ENCODE measurements around the gene ANKS6.
A peak's percentile ranks its signal among the peaks of the same experiment; 100 is the strongest.

The ANKS6 gene

DNA sequence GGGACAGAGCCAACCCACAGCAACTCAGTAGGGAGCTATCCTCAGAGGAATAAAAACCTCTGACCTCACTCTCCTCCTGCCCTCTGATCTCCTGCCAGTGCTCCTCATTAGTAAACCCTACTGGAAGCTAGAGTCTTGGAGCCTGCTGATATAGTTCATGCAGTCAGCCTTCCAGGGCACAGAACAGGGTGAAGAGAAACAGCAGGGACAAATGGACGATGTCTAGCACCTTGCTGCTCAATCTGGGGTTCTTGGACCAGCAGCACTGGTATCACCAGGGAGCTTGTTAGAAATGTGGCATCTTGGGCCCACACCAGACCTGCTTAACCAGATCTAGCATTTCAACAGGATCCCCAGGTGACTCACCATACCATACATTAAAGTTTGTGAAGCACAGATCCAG lies 5.6 kb upstream of the ANKS6 start:
- peak; percentile 84 for DNase-seq
- Histone ChIP-seq H3K18ac (ENCODE audit: low read length) (no peak overlapping the region), H3K4me2 (ENCODE audit: low read length) (no peak overlapping the region), H3K56ac (ENCODE audit: low read length) (no peak overlapping the region), H2BK120ac (ENCODE audit: low read depth, low read length) (no peak overlapping the region), H3K4ac (ENCODE audit: low read depth, low read length) (no peak overlapping the region), H2BK5ac (ENCODE audit: low read length) (no peak overlapping the region), H3K79me2 (ENCODE audit: control insufficient read depth, insufficient read depth, low read length) (no peaks in the 10 kb centered on the region), H3K4me1 (ENCODE audit: control insufficient read depth, low read depth, low read length) (no peaks in the 10 kb centered on the region), H3K27me3 (ENCODE audit: insufficient read depth, low read length, poor library complexity) (no peaks in the 10 kb centered on the region), H3K27ac (ENCODE audit: low read depth, low read length) (no peak overlapping the region), H3K9ac (ENCODE audit: low read length) (no peak overlapping the region), H4K8ac (ENCODE audit: low read depth, low read length) (no peak overlapping the region), H4K5ac (ENCODE audit: low read length) (no peak overlapping the region), H2AK5ac (ENCODE audit: low read length) (no peak overlapping the region), H2BK15ac (replicated peaks; ENCODE audit: low read depth) (no peak overlapping the region), H3K36me3 (ENCODE audit: control insufficient read depth, insufficient read depth, low read length) (no peaks in the 10 kb centered on the region), H3K4me3 (ENCODE audit: low read length) (no peak overlapping the region), H3K23ac (ENCODE audit: low read length) (no peak overlapping the region), H3K79me1 (ENCODE audit: low read length) (no peaks in the 10 kb centered on the region)
- WGBS (ENCODE audit: extremely low coverage, insufficient coverage, low lambda C conversion rate) = no CpG with 5 or more reads among the region's 1 CpG

DNA sequence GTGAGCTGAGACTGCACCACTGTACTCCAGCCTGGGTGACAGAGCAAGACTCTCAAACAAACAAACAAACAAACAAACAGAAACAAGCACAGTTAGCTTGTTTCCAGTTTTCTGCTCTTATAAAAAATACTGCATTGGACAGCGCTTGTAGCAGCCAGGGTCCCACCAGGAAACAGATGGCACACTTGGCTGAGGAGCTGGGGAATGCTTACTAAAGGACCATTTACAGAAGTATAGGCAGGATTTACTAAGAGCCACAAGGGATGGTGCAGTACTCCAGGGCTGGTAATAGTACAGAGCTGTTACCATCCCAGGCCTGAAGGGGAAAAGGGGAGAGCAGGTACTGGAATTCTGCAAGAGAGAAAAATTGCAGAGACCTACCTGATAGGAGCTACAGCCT lies 5.2 kb upstream of the ANKS6 start:
- Histone ChIP-seq H2BK15ac (replicated peaks; ENCODE audit: low read depth) (no peak overlapping the region), H3K56ac (ENCODE audit: low read length) (no peak overlapping the region), H3K79me1 (ENCODE audit: low read length) (no peaks in the 10 kb centered on the region), H3K23ac (ENCODE audit: low read length) (no peak overlapping the region), H3K27ac (ENCODE audit: low read depth, low read length) (no peak overlapping the region), H3K27me3 (ENCODE audit: insufficient read depth, low read length, poor library complexity) (no peaks in the 10 kb centered on the region), H3K4ac (ENCODE audit: low read depth, low read length) (no peak overlapping the region), H2BK5ac (ENCODE audit: low read length) (no peak overlapping the region), H3K9ac (ENCODE audit: low read length) (no peak overlapping the region), H3K4me3 (ENCODE audit: low read length) (no peak overlapping the region), H3K18ac (ENCODE audit: low read length) (no peak overlapping the region), H3K4me2 (ENCODE audit: low read length) (no peak overlapping the region), H4K8ac (ENCODE audit: low read depth, low read length) (no peak overlapping the region), H3K79me2 (ENCODE audit: control insufficient read depth, insufficient read depth, low read length) (no peaks in the 10 kb centered on the region), H3K36me3 (ENCODE audit: control insufficient read depth, insufficient read depth, low read length) (no peaks in the 10 kb centered on the region), H4K5ac (ENCODE audit: low read length) (no peak overlapping the region), H2BK120ac (ENCODE audit: low read depth, low read length) (no peak overlapping the region), H3K4me1 (ENCODE audit: control insufficient read depth, low read depth, low read length) (no peaks in the 10 kb centered on the region), H2AK5ac (ENCODE audit: low read length) (no peak overlapping the region)
- WGBS (ENCODE audit: extremely low coverage, insufficient coverage, low lambda C conversion rate) = no CpG with 5 or more reads among the region's 1 CpG
- DNase-seq = no peak

DNA sequence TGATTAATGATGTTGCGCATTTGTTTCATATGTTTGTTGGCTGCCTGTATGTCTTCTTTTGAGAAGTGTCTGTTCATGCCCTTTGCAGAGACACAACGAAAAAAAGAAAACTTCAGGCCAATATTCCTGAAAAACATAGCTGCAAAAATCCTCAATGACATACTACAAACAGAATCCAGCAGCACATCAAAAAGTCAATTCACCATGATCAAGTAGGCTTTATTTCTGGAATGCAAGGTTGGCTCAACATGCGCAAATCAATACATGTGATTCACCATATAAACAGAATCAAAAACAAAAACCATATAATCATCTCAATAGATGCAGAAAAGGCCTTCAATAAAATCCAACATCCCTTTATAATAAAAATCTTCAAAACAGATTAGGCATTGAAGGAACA lies 1.9 kb upstream of the ANKS6 start:
- H3K9ac ChIP-seq (ENCODE audit: low read length) = no peak overlapping the region
- no peak overlapping the region for H2BK120ac ChIP-seq (ENCODE audit: low read depth, low read length)
- DNase-seq = no peak
- H3K4me1 ChIP-seq (ENCODE audit: control insufficient read depth, low read depth, low read length) = peaks cover 7% of the 10 kb centered on the region
- no peak overlapping the region for H3K4me3 ChIP-seq (ENCODE audit: low read length)
- no peak overlapping the region for H2AK5ac ChIP-seq (ENCODE audit: low read length)
- H3K4ac ChIP-seq (ENCODE audit: low read depth, low read length) = no peak overlapping the region
- H3K27ac ChIP-seq (ENCODE audit: low read depth, low read length) = no peak overlapping the region
- no peak overlapping the region for H3K4me2 ChIP-seq (ENCODE audit: low read length)
- H4K8ac ChIP-seq (ENCODE audit: low read depth, low read length) = no peak overlapping the region
- no peaks in the 10 kb centered on the region for H3K36me3 ChIP-seq (ENCODE audit: control insufficient read depth, insufficient read depth, low read length)
- H3K79me2 ChIP-seq (ENCODE audit: control insufficient read depth, insufficient read depth, low read length) = peaks cover 13% of the 10 kb centered on the region
- H3K79me1 ChIP-seq (ENCODE audit: low read length) = peaks cover 10% of the 10 kb centered on the region
- no peak overlapping the region for H3K18ac ChIP-seq (ENCODE audit: low read length)
- H3K56ac ChIP-seq (ENCODE audit: low read length) = no peak overlapping the region
- no peak overlapping the region for H3K23ac ChIP-seq (ENCODE audit: low read length)
- H2BK15ac ChIP-seq (replicated peaks; ENCODE audit: low read depth) = no peak overlapping the region
- no peak overlapping the region for H2BK5ac ChIP-seq (ENCODE audit: low read length)
- no peaks in the 10 kb centered on the region for H3K27me3 ChIP-seq (ENCODE audit: insufficient read depth, low read length, poor library complexity)
- no CpG with 5 or more reads among the region's 3 CpGs for WGBS (ENCODE audit: extremely low coverage, insufficient coverage, low lambda C conversion rate)
- H4K5ac ChIP-seq (ENCODE audit: low read length) = no peak overlapping the region

DNA sequence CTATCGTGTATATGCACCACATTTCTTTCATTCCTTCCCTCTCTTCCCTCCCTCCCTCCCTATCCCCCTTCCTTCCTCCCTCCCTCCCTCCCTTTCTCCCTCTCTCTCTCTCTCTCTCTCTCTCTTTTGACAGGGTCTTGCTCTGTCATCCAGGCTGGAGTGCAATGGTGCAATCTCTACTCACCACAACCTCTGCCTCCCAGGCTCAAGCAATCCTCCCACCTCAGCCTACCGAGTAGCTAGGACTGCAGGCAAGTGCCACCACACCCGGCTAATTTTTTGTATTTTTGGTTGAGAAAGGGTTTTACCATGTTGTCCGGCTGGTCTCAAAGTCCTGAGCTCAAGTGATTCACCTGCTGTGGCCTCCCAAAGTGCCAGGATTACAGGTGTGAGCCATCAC lies 1.1 kb upstream of the ANKS6 start:
- H3K79me2 ChIP-seq (ENCODE audit: control insufficient read depth, insufficient read depth, low read length) = peaks cover 13% of the 10 kb centered on the region
- no peak for DNase-seq
- H4K5ac ChIP-seq (ENCODE audit: low read length) = no peak overlapping the region
- no peak overlapping the region for H3K18ac ChIP-seq (ENCODE audit: low read length)
- no peak overlapping the region for H4K8ac ChIP-seq (ENCODE audit: low read depth, low read length)
- H3K56ac ChIP-seq (ENCODE audit: low read length) = no peak overlapping the region
- H3K4ac ChIP-seq (ENCODE audit: low read depth, low read length) = no peak overlapping the region
- no peak overlapping the region for H2BK5ac ChIP-seq (ENCODE audit: low read length)
- peaks cover 10% of the 10 kb centered on the region for H3K4me1 ChIP-seq (ENCODE audit: control insufficient read depth, low read depth, low read length)
- H3K27me3 ChIP-seq (ENCODE audit: insufficient read depth, low read length, poor library complexity) = no peaks in the 10 kb centered on the region
- H3K4me2 ChIP-seq (ENCODE audit: low read length) = no peak overlapping the region
- no peak overlapping the region for H2BK120ac ChIP-seq (ENCODE audit: low read depth, low read length)
- H3K23ac ChIP-seq (ENCODE audit: low read length) = no peak overlapping the region
- no peak overlapping the region for H2BK15ac ChIP-seq (replicated peaks; ENCODE audit: low read depth)
- no CpG with 5 or more reads among the region's 4 CpGs for WGBS (ENCODE audit: extremely low coverage, insufficient coverage, low lambda C conversion rate)
- H3K4me3 ChIP-seq (ENCODE audit: low read length) = no peak overlapping the region
- no peak overlapping the region for H2AK5ac ChIP-seq (ENCODE audit: low read length)
- no peak overlapping the region for H3K27ac ChIP-seq (ENCODE audit: low read depth, low read length)
- peaks cover 10% of the 10 kb centered on the region for H3K79me1 ChIP-seq (ENCODE audit: low read length)
- H3K36me3 ChIP-seq (ENCODE audit: control insufficient read depth, insufficient read depth, low read length) = no peaks in the 10 kb centered on the region
- H3K9ac ChIP-seq (ENCODE audit: low read length) = no peak overlapping the region

DNA sequence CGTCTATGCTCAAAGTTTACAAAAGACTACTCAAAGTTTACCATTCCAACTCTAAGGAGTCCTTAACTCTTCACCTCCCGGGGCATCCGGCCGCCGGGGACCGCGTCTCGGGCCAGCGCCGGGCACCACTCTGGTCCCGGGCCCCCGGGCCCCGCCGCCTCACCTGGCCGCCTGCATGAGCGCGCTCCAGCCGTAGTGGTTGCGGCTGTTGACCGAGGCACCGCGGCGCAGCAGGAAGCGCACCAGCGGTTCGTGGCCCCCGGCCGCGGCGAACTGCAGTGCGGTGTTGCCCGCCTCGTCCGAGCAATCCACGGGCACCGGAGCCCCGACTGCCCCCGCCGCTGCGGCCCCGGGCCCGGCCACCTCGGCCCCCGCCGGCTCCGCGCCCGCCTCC lies 388 bp downstream of the ANKS6 start:
- peak overlapping the region; percentile 45 for H3K4me3 ChIP-seq (ENCODE audit: low read length)
- H2BK5ac ChIP-seq (ENCODE audit: low read length) = no peak overlapping the region
- peak overlapping the region; percentile 10 for H3K23ac ChIP-seq (ENCODE audit: low read length)
- peaks cover 13% of the 10 kb centered on the region for H3K79me2 ChIP-seq (ENCODE audit: control insufficient read depth, insufficient read depth, low read length)
- H3K18ac ChIP-seq (ENCODE audit: low read length) = peak overlapping the region; percentile 96
- no peak overlapping the region for H2AK5ac ChIP-seq (ENCODE audit: low read length)
- peaks cover 17% of the 10 kb centered on the region for H3K4me1 ChIP-seq (ENCODE audit: control insufficient read depth, low read depth, low read length)
- peak overlapping the region; percentile 24 for H3K4me2 ChIP-seq (ENCODE audit: low read length)
- peak overlapping the region; percentile 27 for H2BK15ac ChIP-seq (replicated peaks; ENCODE audit: low read depth)
- H3K4ac ChIP-seq (ENCODE audit: low read depth, low read length) = peak overlapping the region; percentile 48
- H4K8ac ChIP-seq (ENCODE audit: low read depth, low read length) = no peak overlapping the region
- peak overlapping the region; percentile 74 for H3K9ac ChIP-seq (ENCODE audit: low read length)
- H3K27me3 ChIP-seq (ENCODE audit: insufficient read depth, low read length, poor library complexity) = no peaks in the 10 kb centered on the region
- no peak for DNase-seq
- no peak overlapping the region for H2BK120ac ChIP-seq (ENCODE audit: low read depth, low read length)
- WGBS (ENCODE audit: extremely low coverage, insufficient coverage, low lambda C conversion rate) = no CpG with 5 or more reads among the region's 48 CpGs
- no peak overlapping the region for H3K27ac ChIP-seq (ENCODE audit: low read depth, low read length)
- no peak overlapping the region for H4K5ac ChIP-seq (ENCODE audit: low read length)
- no peaks in the 10 kb centered on the region for H3K36me3 ChIP-seq (ENCODE audit: control insufficient read depth, insufficient read depth, low read length)
- peaks cover 14% of the 10 kb centered on the region for H3K79me1 ChIP-seq (ENCODE audit: low read length)
- peak overlapping the region; percentile 88 for H3K56ac ChIP-seq (ENCODE audit: low read length)

DNA sequence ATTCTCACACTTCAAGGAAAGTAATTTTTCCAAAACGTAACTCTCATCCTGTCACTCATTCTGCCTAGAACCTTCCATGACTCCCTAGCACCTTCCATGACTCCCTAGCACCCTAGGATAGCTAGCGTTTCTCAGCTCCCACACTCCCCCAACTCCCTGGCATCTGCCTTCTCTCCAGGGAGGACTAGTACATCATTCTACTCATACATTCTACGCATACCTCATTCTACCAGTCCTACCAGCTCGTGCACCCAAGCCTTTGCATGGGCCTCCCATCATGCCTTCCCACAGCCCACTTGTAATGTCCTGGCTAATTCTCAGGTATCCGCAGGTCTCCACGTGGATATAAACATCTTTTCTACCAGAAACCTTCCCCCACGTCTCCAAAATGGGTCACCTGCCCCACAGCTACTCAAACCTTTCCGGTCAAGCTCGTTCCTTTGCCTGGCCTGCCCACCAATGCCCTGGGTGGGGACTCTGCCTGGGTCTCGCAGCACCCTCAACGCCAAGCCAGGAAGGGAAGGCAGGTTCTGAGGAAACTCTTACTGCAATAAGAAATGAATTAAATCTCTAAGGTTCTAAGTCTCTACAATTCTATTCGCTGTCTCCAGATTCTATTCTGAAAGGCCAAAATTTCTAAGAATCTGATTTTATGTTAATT lies 930 bp downstream of the ANKS6 start:
- Histone ChIP-seq H2BK15ac (replicated peaks; ENCODE audit: low read depth) (no peak overlapping the region), H3K79me2 (ENCODE audit: control insufficient read depth, insufficient read depth, low read length) (peaks cover 15% of the 10 kb centered on the region), H3K56ac (ENCODE audit: low read length) (peak overlapping the region; percentile 52), H3K9ac (ENCODE audit: low read length) (peak overlapping the region; percentile 74), H4K8ac (ENCODE audit: low read depth, low read length) (no peak overlapping the region), H3K36me3 (ENCODE audit: control insufficient read depth, insufficient read depth, low read length) (no peaks in the 10 kb centered on the region), H4K5ac (ENCODE audit: low read length) (no peak overlapping the region), H3K4me3 (ENCODE audit: low read length) (no peak overlapping the region), H2BK5ac (ENCODE audit: low read length) (no peak overlapping the region), H3K23ac (ENCODE audit: low read length) (no peak overlapping the region), H3K18ac (ENCODE audit: low read length) (no peak overlapping the region), H3K4me1 (ENCODE audit: control insufficient read depth, low read depth, low read length) (peaks cover 17% of the 10 kb centered on the region), H3K4me2 (ENCODE audit: low read length) (peak overlapping the region; percentile 4), H3K4ac (ENCODE audit: low read depth, low read length) (no peak overlapping the region), H3K27me3 (ENCODE audit: insufficient read depth, low read length, poor library complexity) (no peaks in the 10 kb centered on the region), H2BK120ac (ENCODE audit: low read depth, low read length) (no peak overlapping the region), H3K27ac (ENCODE audit: low read depth, low read length) (no peak overlapping the region), H3K79me1 (ENCODE audit: low read length) (peaks cover 19% of the 10 kb centered on the region), H2AK5ac (ENCODE audit: low read length) (no peak overlapping the region)
- WGBS (ENCODE audit: extremely low coverage, insufficient coverage, low lambda C conversion rate) = no CpG with 5 or more reads among the region's 12 CpGs
- DNase-seq = no peak

All from mesendoderm (in vitro differentiated cells).